ENCODE measurements around the gene ATP10B.

ATP10B gene

DNA sequence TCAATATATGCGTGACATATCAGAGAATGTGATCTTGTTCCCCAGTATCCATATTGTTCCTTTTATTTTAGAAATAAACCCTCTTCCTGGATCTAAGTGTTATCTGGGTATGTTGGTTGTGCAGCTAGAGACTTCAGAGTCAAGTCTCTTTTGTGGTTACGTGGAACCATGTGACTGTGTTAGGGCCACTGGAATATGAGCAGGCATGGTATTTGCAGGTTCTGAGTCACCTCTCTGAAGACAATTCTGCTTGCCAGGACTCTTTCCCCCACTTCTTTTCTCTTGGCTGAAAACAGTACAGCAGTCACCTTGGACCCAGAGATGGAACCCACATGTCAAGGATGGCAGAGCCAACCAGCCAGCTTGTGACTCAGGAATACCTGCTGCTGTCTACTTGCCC is 59.7 kb downstream of the ATP10B start:
- TF ChIP-seq SUZ12 (IDR thresholded peaks at IDR 0.05) (no peak), FOXK2 (IDR thresholded peaks at IDR 0.05) (no peak), FOXA1 (IDR thresholded peaks at IDR 0.05) (no peak), ELF4 (IDR thresholded peaks at IDR 0.05) (no peak), CTBP1 (IDR thresholded peaks at IDR 0.05; ENCODE audit: borderline replicate concordance) (no peak), BHLHE40 (IDR thresholded peaks at IDR 0.05; ENCODE audit: borderline replicate concordance) (no peak), NFRKB (IDR thresholded peaks at IDR 0.05) (no peak), ARNT (IDR thresholded peaks at IDR 0.05) (no peak), HDGF (IDR thresholded peaks at IDR 0.05; ENCODE audit: borderline replicate concordance) (no peak), LEF1 (IDR thresholded peaks at IDR 0.05; ENCODE audit: borderline replicate concordance) (no peak), FOXM1 (IDR thresholded peaks at IDR 0.05; ENCODE audit: borderline replicate concordance) (no peak), SP1 (IDR thresholded peaks at IDR 0.05) (no peak), ZNF384 (IDR thresholded peaks at IDR 0.05) (no peak), TARDBP (IDR thresholded peaks at IDR 0.05) (no peak), L3MBTL2 (conservative IDR thresholded peaks at IDR 0.05) (no peak)
- TF ChIP-seq, protein P1, sequence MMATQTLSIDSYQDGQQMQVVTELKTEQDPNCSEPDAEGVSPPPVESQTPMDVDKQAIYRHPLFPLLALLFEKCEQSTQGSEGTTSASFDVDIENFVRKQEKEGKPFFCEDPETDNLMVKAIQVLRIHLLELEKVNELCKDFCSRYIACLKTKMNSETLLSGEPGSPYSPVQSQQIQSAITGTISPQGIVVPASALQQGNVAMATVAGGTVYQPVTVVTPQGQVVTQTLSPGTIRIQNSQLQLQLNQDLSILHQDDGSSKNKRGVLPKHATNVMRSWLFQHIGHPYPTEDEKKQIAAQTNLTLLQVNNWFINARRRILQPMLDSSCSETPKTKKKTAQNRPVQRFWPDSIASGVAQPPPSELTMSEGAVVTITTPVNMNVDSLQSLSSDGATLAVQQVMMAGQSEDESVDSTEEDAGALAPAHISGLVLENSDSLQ (IDR thresholded peaks at IDR 0.05): no peak
- no peak for DNase-seq (ENCODE audit: extremely low spot score)
- ChIA-PET POLR2A (no interaction called here), CTCF (no interaction called here)

DNA sequence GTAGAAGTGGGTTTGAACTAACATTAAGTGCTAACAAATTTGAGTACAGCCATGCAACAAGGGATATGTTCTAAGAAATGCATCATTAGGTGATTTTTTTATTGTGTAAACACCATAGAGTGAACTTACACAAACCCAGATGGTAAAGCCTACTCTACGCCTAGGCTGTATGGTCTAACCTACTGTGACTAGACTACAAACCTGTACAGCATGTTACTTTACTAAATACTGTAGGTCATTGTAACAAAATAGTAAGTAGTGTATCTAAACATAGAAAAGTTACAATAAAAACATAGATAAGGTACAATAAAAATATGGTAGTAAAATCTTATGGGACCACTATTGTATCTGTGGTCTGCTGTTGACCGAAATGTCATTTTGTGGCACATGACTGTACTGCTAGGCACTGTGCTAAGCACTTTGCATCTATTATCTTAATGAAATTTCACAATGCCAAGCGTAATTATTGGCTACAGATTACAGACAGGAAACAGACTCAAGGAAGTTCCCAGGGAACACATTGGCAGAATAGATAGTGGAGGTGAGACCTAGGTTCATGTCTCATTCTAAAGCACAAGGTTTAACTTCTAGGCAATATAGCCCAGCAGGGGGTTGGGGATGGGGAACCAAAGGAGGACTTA is 62.7 kb downstream of the ATP10B start:
- TF ChIP-seq FOXM1 (IDR thresholded peaks at IDR 0.05; ENCODE audit: borderline replicate concordance): no peak
- CTCF ChIA-PET: no interaction called here
- POLR2A ChIA-PET: no interaction called here
- no peak for DNase-seq (ENCODE audit: extremely low spot score)

DNA sequence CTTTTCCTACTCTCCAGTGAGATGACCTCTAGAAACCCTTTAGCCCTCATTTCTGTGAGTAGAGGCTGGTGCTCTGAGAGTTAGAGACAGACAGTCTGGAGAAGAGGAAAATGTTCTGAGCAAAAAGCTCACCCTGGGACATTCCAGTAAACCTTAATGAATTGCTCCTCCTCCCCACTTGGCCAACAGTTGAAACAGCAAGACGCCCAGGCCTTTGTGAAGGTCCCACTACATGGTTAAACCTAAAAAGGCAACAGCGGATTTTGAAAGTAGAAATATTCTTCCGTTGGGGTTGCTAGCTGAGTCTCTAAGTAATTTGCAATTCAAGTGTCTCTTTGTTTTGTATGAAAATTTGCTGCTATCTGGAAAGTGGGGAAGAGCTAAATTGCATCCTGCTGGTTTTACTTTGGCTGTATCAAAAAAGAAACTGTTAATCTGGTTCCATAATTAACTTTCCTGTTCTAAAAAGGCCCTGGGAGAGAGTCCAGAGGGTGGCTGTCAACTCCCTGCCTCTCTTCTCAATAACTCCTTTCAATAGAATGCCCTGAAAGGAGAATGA is 63.8 kb downstream of the ATP10B start:
- ChIA-PET POLR2A (no interaction called here), CTCF (no interaction called here)
- no peak for DNase-seq (ENCODE audit: extremely low spot score)

DNA sequence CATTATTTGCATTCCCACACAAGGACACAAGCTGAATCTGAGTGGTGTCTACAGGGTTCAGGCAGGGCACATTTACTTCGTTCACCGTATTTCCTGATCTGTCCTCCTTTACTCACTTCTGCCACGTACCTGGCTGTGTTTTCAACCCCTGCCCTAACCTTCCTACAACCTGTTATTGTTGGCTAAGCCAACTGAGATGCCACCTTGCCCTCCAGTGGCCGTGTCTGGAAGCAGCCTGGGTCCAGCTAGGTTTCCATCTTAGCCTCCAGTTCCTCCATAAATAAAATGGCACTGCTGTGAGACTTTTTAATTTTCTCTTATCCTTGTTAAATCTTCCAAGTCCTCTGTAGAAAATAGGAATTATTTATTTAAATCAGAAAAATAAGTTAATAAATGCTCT is 64.8 kb downstream of the ATP10B start:
- ChIA-PET POLR2A (no interaction called here), CTCF (no interaction called here)
- peak; percentile 11 for DNase-seq (ENCODE audit: extremely low spot score)
- TF ChIP-seq HDGF (IDR thresholded peaks at IDR 0.05; ENCODE audit: borderline replicate concordance): no peak
- no peak for TF ChIP-seq SP1 (IDR thresholded peaks at IDR 0.05)

More for the DNA sequence above, 63.8 kb downstream of the ATP10B start:
- TF ChIP-seq ELF4 (IDR thresholded peaks at IDR 0.05) (no peak), SUZ12 (IDR thresholded peaks at IDR 0.05) (no peak), BHLHE40 (IDR thresholded peaks at IDR 0.05; ENCODE audit: borderline replicate concordance) (no peak), FOXM1 (IDR thresholded peaks at IDR 0.05; ENCODE audit: borderline replicate concordance) (no peak), NFRKB (IDR thresholded peaks at IDR 0.05) (no peak)
- TF ChIP-seq, protein P1 (IDR thresholded peaks at IDR 0.05): no peak

DNA sequence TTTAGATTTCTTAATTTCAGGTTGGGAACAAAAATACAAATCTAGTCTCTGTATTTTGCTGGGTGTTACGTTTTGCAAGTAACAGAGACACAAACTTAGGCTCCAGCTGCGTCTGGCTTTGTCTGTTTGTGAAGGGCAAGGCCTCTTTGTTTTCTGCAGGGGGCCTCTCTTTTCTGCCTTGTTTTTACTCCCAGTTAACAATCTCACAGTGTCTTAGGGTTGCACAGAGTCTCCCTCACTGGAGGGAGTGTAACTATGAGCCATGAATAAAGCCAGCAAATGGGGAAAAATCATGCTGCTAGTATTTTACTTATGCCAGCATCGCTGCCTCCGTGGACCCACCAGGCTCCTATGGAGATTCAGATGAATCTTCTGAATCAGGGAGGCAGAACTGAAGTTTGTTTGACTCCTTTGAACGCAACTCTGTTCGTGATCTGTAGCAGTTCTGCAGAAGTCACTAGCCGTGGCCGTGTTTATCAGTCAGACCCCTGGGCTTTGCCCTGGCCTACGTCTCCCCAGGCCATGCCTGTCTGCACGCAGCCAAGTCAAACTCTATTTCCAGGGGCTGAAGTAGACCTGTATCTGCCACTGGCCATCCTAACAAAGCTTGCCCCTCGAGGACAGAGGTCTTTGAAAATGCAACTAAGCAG is 77.2 kb downstream of the ATP10B start:
- ChIA-PET POLR2A (no interaction called here), CTCF (interaction anchor here (0.8 kb wide), 1 partner anchor 72 kb away, joined by 3 read pairs; no protein-coding TSS in a partner anchor)
- TF ChIP-seq HDGF (IDR thresholded peaks at IDR 0.05; ENCODE audit: borderline replicate concordance) (no peak), FOXA1 (IDR thresholded peaks at IDR 0.05) (no peak), FOXM1 (IDR thresholded peaks at IDR 0.05; ENCODE audit: borderline replicate concordance) (no peak), SUZ12 (IDR thresholded peaks at IDR 0.05) (no peak), FOXK2 (IDR thresholded peaks at IDR 0.05) (no peak), LEF1 (IDR thresholded peaks at IDR 0.05; ENCODE audit: borderline replicate concordance) (no peak), BHLHE40 (IDR thresholded peaks at IDR 0.05; ENCODE audit: borderline replicate concordance) (no peak), CTBP1 (IDR thresholded peaks at IDR 0.05; ENCODE audit: borderline replicate concordance) (no peak)
- DNase-seq (ENCODE audit: extremely low spot score): no peak

- ChIA-PET CTCF (no interaction called here), POLR2A (no interaction called here)
- TF ChIP-seq LEF1 (IDR thresholded peaks at IDR 0.05; ENCODE audit: borderline replicate concordance) (no peak), ZNF384 (IDR thresholded peaks at IDR 0.05) (no peak), SUZ12 (IDR thresholded peaks at IDR 0.05) (no peak), FOXK2 (IDR thresholded peaks at IDR 0.05) (no peak), ELF4 (IDR thresholded peaks at IDR 0.05) (no peak)
- TF ChIP-seq, protein P1 (IDR thresholded peaks at IDR 0.05): no peak
- DNase-seq (ENCODE audit: extremely low spot score): no peak
Observed at GRCh38 chr5:160773646-160774410, 78.2 kb downstream of the ATP10B start.

Measured in HEK293T (cell line).